ENCODE measurements around the gene DGCR2. TPM values are rescaled to one million over a fixed set of nuclear protein-coding genes. Genes with fewer than 3 reads are reported as not detected.

The DGCR2 gene
- total and polyA plus RNA-seq, 3 experiments from 2014 or later: 26.9 to 51.7 (median 28.4) TPM

DNA sequence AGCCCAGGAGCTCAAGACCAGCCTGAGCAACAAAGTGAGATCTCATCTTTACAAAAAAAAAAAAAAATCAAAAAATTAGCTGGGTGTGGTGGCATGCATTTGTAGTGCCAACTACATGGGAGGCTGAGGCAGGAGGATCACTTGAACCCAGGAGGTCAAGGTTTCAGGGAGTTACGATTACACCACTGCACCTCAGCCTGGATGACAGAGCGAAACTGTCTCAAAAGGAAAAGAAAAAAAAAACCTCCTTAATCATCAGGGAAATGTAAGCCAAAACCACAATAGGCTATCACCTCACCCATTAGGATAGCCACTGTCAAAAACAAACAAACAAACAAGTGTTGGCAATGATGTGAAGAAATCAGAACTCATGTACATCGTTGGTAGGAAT lies 13.4 kb downstream of the DGCR2 start:
- H3K4me3 ChIP-seq (ENCODE audit: low read length): peak overlapping the region; percentile 1
- peaks cover 57% of the 10 kb centered on the region for H3K4me1 ChIP-seq (ENCODE audit: insufficient read depth, low read length)
- Mint-ChIP-seq H3K36me3 (peaks cover 0 to 13% (median 0%) of the 10 kb centered on the region in 3 donors), H3K27ac (peak overlapping the region; percentile 83 to 97 (median 94)), H3K4me1 (peaks cover 64 to 87% (median 84%) of the 10 kb centered on the region in 3 donors), H3K9me3 (no peaks in the 10 kb centered on the region), H3K4me3 (peak overlapping the region in 5 of 7 donors; percentile 20 to 82 (median 79)), H3K27me3 (peaks cover 0 to 1% of the 10 kb centered on the region in 2 donors)
- no peaks in the 10 kb centered on the region for H3K9me3 ChIP-seq (ENCODE audit: low read length)
- no peaks in the 10 kb centered on the region for H3K27me3 ChIP-seq (ENCODE audit: insufficient read depth, low read length, poor library complexity, severe bottlenecking)
- ChIA-PET CTCF (interaction anchor here (1.6 kb wide), 1 partner anchor 369 kb away, joined by 3 read pairs; no protein-coding TSS in a partner anchor), POLR2A (interaction anchor here (0.7 kb wide), 1 partner anchor 1849 kb away, joined by 4 read pairs; no protein-coding TSS in a partner anchor)
- peak overlapping the region; percentile 71 for H3K27ac ChIP-seq (ENCODE audit: low read depth, low read length)
- no peak for DNase-seq
- H3K36me3 ChIP-seq (ENCODE audit: insufficient read depth, low read length): no peaks in the 10 kb centered on the region

GRCh38 chr22:19107730-19108074 lies 14.5 kb downstream of the DGCR2 start:
- ChIA-PET CTCF (interaction anchor here (1.6 to 2.1 kb wide), 2 partner anchors 370 to 522 kb away, joined by 3 to 6 read pairs; no protein-coding TSS in a partner anchor), POLR2A (interaction anchor here (1.2 to 1.7 kb wide), 2 partner anchors 14 to 37 kb away, joined by 5 to 8 read pairs; partner anchors contain the start of genes DGCR2 and ESS2)
- Mint-ChIP-seq H3K27ac (peak overlapping the region; percentile 38 to 97 (median 94)), H3K4me1 (peaks cover 65 to 86% (median 83%) of the 10 kb centered on the region in 3 donors), H3K27me3 (peaks cover 0 to 1% of the 10 kb centered on the region in 2 donors), H3K9me3 (no peaks in the 10 kb centered on the region), H3K36me3 (peaks cover 0 to 15% (median 0%) of the 10 kb centered on the region in 3 donors), H3K4me3 (peak overlapping the region in 3 of 7 donors; percentile 34 to 67 (median 49))
- H3K27me3 ChIP-seq (ENCODE audit: insufficient read depth, low read length, poor library complexity, severe bottlenecking): no peaks in the 10 kb centered on the region
- H3K36me3 ChIP-seq (ENCODE audit: insufficient read depth, low read length): no peaks in the 10 kb centered on the region
- no peaks in the 10 kb centered on the region for H3K9me3 ChIP-seq (ENCODE audit: low read length)
- H3K4me3 ChIP-seq (ENCODE audit: low read length): no peak overlapping the region
- DNase-seq: no peak
- peaks cover 57% of the 10 kb centered on the region for H3K4me1 ChIP-seq (ENCODE audit: insufficient read depth, low read length)
- no peak overlapping the region for H3K27ac ChIP-seq (ENCODE audit: low read depth, low read length)

DNA sequence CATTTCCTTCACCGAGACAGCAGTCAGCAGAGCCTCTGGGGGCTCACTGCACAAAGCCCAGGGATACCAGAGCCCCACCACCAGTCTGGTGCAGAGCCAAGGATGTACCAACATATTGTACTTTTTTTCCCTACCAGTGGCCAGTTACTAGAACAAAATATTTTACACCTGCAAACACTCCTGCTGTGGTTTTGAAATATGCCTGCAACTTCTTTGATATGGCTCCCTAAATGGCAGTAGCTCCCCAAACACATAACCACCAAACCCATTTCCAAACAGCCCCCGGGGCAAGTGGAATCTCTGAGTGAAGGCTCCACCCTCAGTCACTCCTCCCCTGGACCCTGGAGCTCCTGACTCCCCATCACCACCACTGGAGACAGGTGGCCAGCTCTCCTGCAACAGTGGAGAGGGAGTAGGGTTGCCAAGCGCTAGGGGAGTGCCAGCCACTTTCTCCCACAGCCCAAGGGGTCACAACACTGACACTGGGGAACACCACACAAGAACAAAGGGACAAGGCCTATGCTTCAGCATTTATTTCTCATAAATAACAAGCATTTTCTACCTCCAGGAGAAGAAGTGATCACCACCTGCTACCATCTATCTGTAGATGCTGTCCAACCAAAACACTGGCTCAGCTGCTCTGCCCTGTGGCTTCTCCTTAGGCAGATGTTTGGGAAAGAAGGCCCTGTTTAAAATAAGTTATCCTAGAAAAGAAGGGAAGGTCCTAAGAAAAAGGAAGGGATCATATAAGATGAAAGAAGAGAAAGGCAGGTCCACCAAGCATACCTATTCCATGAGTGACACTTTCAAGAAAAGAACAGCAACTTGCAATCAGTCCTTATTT lies 15.1 kb downstream of the DGCR2 start:
- no peak overlapping the region for H3K27ac ChIP-seq (ENCODE audit: low read depth, low read length)
- H3K4me1 Mint-ChIP-seq: peaks cover 62 to 84% (median 81%) of the 10 kb centered on the region in 3 donors
- peaks cover 0 to 16% (median 0%) of the 10 kb centered on the region in 3 donors for H3K36me3 Mint-ChIP-seq
- no peaks in the 10 kb centered on the region for H3K27me3 ChIP-seq (ENCODE audit: insufficient read depth, low read length, poor library complexity, severe bottlenecking)
- peak overlapping the region in 1 of 7 donors; percentile 57 for H3K4me3 Mint-ChIP-seq
- no peak overlapping the region for H3K4me3 ChIP-seq (ENCODE audit: low read length)
- CTCF ChIA-PET: interaction anchor here (1.0 to 2.1 kb wide), 2 partner anchors 15 to 523 kb away, joined by 4 to 6 read pairs; partner anchors contain the start of gene DGCR2
- POLR2A ChIA-PET: interaction anchor here (1.2 to 1.7 kb wide), 2 partner anchors 15 to 37 kb away, joined by 5 to 8 read pairs; partner anchors contain the start of genes DGCR2 and ESS2
- DNase-seq: no peak
- no peaks in the 10 kb centered on the region for H3K9me3 Mint-ChIP-seq
- H3K27me3 Mint-ChIP-seq: peaks cover 0 to 1% of the 10 kb centered on the region in 2 donors
- no peaks in the 10 kb centered on the region for H3K9me3 ChIP-seq (ENCODE audit: low read length)
- H3K36me3 ChIP-seq (ENCODE audit: insufficient read depth, low read length): no peaks in the 10 kb centered on the region
- H3K4me1 ChIP-seq (ENCODE audit: insufficient read depth, low read length): peaks cover 57% of the 10 kb centered on the region
- H3K27ac Mint-ChIP-seq: peak overlapping the region; percentile 69 to 97 (median 94)

DNA sequence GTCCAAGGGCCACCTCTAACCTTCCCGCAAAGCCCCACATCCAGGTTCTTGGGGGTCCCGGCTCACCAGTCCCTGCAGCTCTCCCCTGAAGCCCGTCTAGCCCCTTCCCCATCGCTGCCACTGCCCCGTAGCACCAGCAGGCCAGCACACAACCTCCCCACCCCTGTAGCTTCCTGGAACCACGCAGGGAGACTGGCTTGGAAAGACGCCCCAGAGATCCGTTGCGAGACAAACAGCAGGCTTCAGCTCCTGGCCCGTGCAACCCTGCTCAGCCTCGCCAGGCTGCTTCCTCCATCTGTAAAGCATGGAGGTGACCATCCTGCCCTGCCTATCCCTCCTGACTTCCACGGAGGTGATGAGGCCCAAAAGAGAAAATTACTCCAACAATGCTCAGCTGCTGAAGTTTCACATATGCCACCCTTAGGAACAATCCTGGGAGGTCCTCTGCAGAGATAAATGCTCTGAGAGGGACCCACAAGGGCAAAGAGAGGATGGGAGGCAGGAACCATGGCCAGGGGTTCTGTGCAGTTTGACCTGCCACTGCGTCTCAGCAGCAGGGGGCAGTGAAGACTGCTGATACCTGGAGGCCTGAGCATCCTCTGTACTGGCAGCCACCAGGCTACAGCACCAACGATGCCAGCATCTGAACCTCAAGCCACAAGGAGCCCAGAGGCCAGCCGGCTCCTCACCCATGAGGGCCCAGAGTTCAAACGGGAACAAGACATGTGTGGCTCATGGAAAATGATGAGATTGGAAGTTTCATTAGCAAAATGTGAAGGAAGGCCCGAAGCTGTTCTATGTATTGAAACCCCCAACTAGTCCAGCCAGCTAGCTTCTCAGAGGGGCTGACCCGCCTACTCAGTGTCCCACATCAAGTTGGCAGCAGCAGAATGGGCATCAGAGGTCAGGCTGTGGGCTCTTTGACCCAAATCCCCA lies 16.1 kb downstream of the DGCR2 start:
- Mint-ChIP-seq H3K27me3 (peaks cover 0 to 1% of the 10 kb centered on the region in 2 donors), H3K4me3 (peak overlapping the region in 4 of 7 donors; percentile 33 to 48 (median 38)), H3K36me3 (peaks cover 0 to 20% (median 0%) of the 10 kb centered on the region in 3 donors), H3K9me3 (no peaks in the 10 kb centered on the region), H3K27ac (peak overlapping the region; percentile 69 to 93 (median 86)), H3K4me1 (peaks cover 61 to 85% (median 79%) of the 10 kb centered on the region in 3 donors)
- Histone ChIP-seq H3K4me3 (ENCODE audit: low read length) (no peak overlapping the region), H3K27me3 (ENCODE audit: insufficient read depth, low read length, poor library complexity, severe bottlenecking) (no peaks in the 10 kb centered on the region), H3K27ac (ENCODE audit: low read depth, low read length) (no peak overlapping the region), H3K36me3 (ENCODE audit: insufficient read depth, low read length) (no peaks in the 10 kb centered on the region), H3K9me3 (ENCODE audit: low read length) (no peaks in the 10 kb centered on the region), H3K4me1 (ENCODE audit: insufficient read depth, low read length) (peaks cover 51% of the 10 kb centered on the region)
- peak; percentile 11 to 62 (median 24) for DNase-seq
- CTCF ChIA-PET: interaction anchor here (1.0 to 2.1 kb wide), 2 partner anchors 16 to 524 kb away, joined by 4 to 6 read pairs; partner anchors contain the start of gene DGCR2
- POLR2A ChIA-PET: interaction anchor here (1.7 kb wide), 1 partner anchor 16 kb away, joined by 8 read pairs; the partner anchor contains the start of gene DGCR2

- Mint-ChIP-seq H3K27me3 (peaks cover 0 to 1% of the 10 kb centered on the region in 2 donors), H3K27ac (peak overlapping the region in 2 of 8 donors; percentile 8 to 54), H3K9me3 (no peaks in the 10 kb centered on the region), H3K4me1 (peaks cover 56 to 82% (median 72%) of the 10 kb centered on the region in 3 donors), H3K4me3 (no peak overlapping the region), H3K36me3 (peaks cover 0 to 20% (median 0%) of the 10 kb centered on the region in 3 donors)
- ChIA-PET POLR2A (no interaction called here), CTCF (no interaction called here)
- Histone ChIP-seq H3K9me3 (ENCODE audit: low read length) (no peaks in the 10 kb centered on the region), H3K4me1 (ENCODE audit: insufficient read depth, low read length) (peaks cover 45% of the 10 kb centered on the region), H3K36me3 (ENCODE audit: insufficient read depth, low read length) (no peaks in the 10 kb centered on the region), H3K4me3 (ENCODE audit: low read length) (no peak overlapping the region), H3K27ac (ENCODE audit: low read depth, low read length) (no peak overlapping the region), H3K27me3 (ENCODE audit: insufficient read depth, low read length, poor library complexity, severe bottlenecking) (no peaks in the 10 kb centered on the region)
- DNase-seq: no peak
Observed at GRCh38 chr22:19105456-19105855, 16.8 kb downstream of the DGCR2 start.

DNA sequence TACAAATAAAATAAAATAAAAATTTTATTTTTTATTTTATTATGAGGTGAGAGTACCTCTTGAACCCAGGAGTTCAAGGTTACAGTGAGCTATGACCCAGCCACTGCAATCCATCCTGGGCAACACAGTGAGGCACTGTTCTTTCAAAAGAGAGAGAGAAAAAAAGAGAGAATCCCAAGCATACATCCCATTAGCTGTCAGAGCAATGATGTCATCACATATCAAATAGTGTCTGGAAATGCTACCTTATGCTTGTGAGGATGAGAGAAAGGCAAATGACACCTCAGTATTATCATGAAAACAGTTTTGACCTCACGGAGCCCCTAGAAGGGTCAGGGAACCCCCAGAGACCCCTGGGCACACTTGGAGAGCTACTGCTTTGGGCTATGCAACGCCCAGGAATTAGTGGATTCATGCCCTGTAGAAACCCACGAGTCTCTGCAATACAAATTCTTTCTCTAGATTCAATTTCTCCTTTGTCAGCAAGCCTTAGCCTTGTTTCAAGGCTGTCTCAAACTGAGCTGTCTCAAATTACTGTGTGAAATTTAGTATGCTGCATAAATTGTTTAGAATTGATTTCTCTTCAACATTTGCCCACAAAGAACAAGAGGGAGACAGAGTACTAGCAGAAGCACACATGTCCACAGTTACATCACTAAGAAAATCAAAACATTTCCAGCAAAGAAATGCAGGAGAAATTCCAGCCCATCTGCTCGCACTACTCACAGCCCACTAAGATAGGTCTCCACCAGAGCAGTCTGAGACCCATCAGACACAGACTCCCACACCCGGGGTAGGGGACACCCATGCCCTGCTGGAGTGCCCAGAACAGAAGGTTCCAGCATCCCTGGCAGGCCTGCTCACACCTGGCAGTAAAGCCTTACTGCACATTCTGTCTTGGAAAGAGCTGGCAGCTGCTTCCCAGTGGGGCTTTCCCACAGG lies 18.1 kb downstream of the DGCR2 start:
- POLR2A ChIA-PET: no interaction called here
- Histone ChIP-seq H3K27me3 (ENCODE audit: insufficient read depth, low read length, poor library complexity, severe bottlenecking) (no peaks in the 10 kb centered on the region), H3K27ac (ENCODE audit: low read depth, low read length) (no peak overlapping the region), H3K4me3 (ENCODE audit: low read length) (no peak overlapping the region), H3K9me3 (ENCODE audit: low read length) (no peaks in the 10 kb centered on the region), H3K4me1 (ENCODE audit: insufficient read depth, low read length) (peaks cover 34% of the 10 kb centered on the region), H3K36me3 (ENCODE audit: insufficient read depth, low read length) (no peaks in the 10 kb centered on the region)
- no peak for DNase-seq
- peak overlapping the region in 7 of 8 donors; percentile 6 to 78 (median 60) for H3K27ac Mint-ChIP-seq
- H3K4me3 Mint-ChIP-seq: no peak overlapping the region
- H3K9me3 Mint-ChIP-seq: no peaks in the 10 kb centered on the region
- H3K36me3 Mint-ChIP-seq: peaks cover 0 to 26% (median 2%) of the 10 kb centered on the region in 3 donors
- CTCF ChIA-PET: no interaction called here
- no peaks in the 10 kb centered on the region for H3K27me3 Mint-ChIP-seq
- H3K4me1 Mint-ChIP-seq: peaks cover 45 to 79% (median 59%) of the 10 kb centered on the region in 3 donors

- no peaks in the 10 kb centered on the region for H3K27me3 Mint-ChIP-seq
- no peaks in the 10 kb centered on the region for H3K4me1 ChIP-seq (ENCODE audit: insufficient read depth, low read length)
- ChIA-PET CTCF (no interaction called here), POLR2A (no interaction called here)
- H3K27ac ChIP-seq (ENCODE audit: low read depth, low read length): no peak overlapping the region
- peaks cover 0 to 41% (median 11%) of the 10 kb centered on the region in 3 donors for H3K36me3 Mint-ChIP-seq
- H3K9me3 ChIP-seq (ENCODE audit: low read length): no peaks in the 10 kb centered on the region
- H3K9me3 Mint-ChIP-seq: no peaks in the 10 kb centered on the region
- no peak for DNase-seq
- peaks cover 34 to 55% (median 40%) of the 10 kb centered on the region in 3 donors for H3K4me1 Mint-ChIP-seq
- H3K4me3 Mint-ChIP-seq: no peak overlapping the region
- H3K27ac Mint-ChIP-seq: peak overlapping the region in 5 of 8 donors; percentile 61 to 77 (median 70)
- no peaks in the 10 kb centered on the region for H3K36me3 ChIP-seq (ENCODE audit: insufficient read depth, low read length)
- no peak overlapping the region for H3K4me3 ChIP-seq (ENCODE audit: low read length)
- H3K27me3 ChIP-seq (ENCODE audit: insufficient read depth, low read length, poor library complexity, severe bottlenecking): no peaks in the 10 kb centered on the region
Observed at GRCh38 chr22:19098157-19098556, 24.1 kb downstream of the DGCR2 start.
